Measurements from ENCODE around the gene PIR. TPM values are rescaled to one million over a fixed set of nuclear protein-coding genes. Genes with fewer than 3 reads are reported as not detected.

The PIR gene
- total and polyA plus RNA-seq, 4 donors, result 8.3 to 29.1 (median 13.4) TPM

- H3K4me1 ChIP-seq (ENCODE audit: control insufficient read depth in 5 of 5, insufficient read depth in 5 of 5, low read length in 5 of 5), result peaks cover 0 to 3% (median 0%) of the 10 kb centered on the region in 5 donors
- H3K27ac ChIP-seq (ENCODE audit: low read depth in 1 of 2, low read length in 1 of 2), result no peak overlapping the region
- H3K9me3 ChIP-seq (ENCODE audit: control insufficient read depth in 4 of 4, insufficient read depth in 3 of 4, low read length in 3 of 4), result no peaks in the 10 kb centered on the region
- WGBS, 2 donors, result 39 to 66% methylated on average over 9 of the region's 9 CpGs
- ATAC-seq (ENCODE audit: insufficient read depth, low FRiP score) (no peak), DNase-seq (no peak)
- no peak overlapping the region for H3K9ac ChIP-seq (ENCODE audit: insufficient read depth in 1 of 2, low read length in 2 of 2)
- H3K4me3 ChIP-seq, result no peak overlapping the region
- no peaks in the 10 kb centered on the region for H3K36me3 ChIP-seq (ENCODE audit: control insufficient read depth in 4 of 4, insufficient read depth in 4 of 4, low read length in 4 of 4)
- H3K27me3 ChIP-seq (ENCODE audit: control insufficient read depth in 3 of 3, insufficient read depth in 3 of 3, low read length in 2 of 3), result peaks cover 0 to 31% (median 15%) of the 10 kb centered on the region in 3 donors
- no peak for TF ChIP-seq CTCF (IDR thresholded peaks at IDR 0.05; ENCODE audit: control extremely low read depth, extremely low read depth)
Measured at GRCh38 chrX:15366506-15367352, 126.4 kb downstream of the PIR start.

- H3K9me3 ChIP-seq (ENCODE audit: control insufficient read depth in 4 of 4, insufficient read depth in 3 of 4, low read length in 3 of 4), result peaks cover 0 to 1% (median 0%) of the 10 kb centered on the region in 4 donors
- ATAC-seq (ENCODE audit: insufficient read depth, low FRiP score) (no peak), DNase-seq (no peak)
- H3K4me3 ChIP-seq, result no peak overlapping the region
- TF ChIP-seq CTCF (IDR thresholded peaks at IDR 0.05; ENCODE audit: control extremely low read depth, extremely low read depth), result no peak
- 53 to 84% methylated on average over 2 of the region's 2 CpGs for WGBS, 2 donors
- H3K27me3 ChIP-seq (ENCODE audit: control insufficient read depth in 3 of 3, insufficient read depth in 3 of 3, low read length in 2 of 3), result peaks cover 0 to 26% (median 11%) of the 10 kb centered on the region in 3 donors
- no peaks in the 10 kb centered on the region for H3K4me1 ChIP-seq (ENCODE audit: control insufficient read depth in 5 of 5, insufficient read depth in 5 of 5, low read length in 5 of 5)
- H3K27ac ChIP-seq (ENCODE audit: low read depth in 1 of 2, low read length in 1 of 2), result no peak overlapping the region
- peaks cover 0 to 6% (median under 1%) of the 10 kb centered on the region in 4 donors for H3K36me3 ChIP-seq (ENCODE audit: control insufficient read depth in 4 of 4, insufficient read depth in 4 of 4, low read length in 4 of 4)
- H3K9ac ChIP-seq (ENCODE audit: insufficient read depth in 1 of 2, low read length in 2 of 2), result no peak overlapping the region
Measured at GRCh38 chrX:15359701-15360100, 133.4 kb downstream of the PIR start.

GRCh38 chrX:15358533-15358932 lies 134.6 kb downstream of the PIR start:
- ATAC-seq (ENCODE audit: insufficient read depth, low FRiP score) (no peak), DNase-seq (no peak)
- peaks cover 0 to 6% (median under 1%) of the 10 kb centered on the region in 4 donors for H3K36me3 ChIP-seq (ENCODE audit: control insufficient read depth in 4 of 4, insufficient read depth in 4 of 4, low read length in 4 of 4)
- H3K27ac ChIP-seq (ENCODE audit: low read depth in 1 of 2, low read length in 1 of 2), result no peak overlapping the region
- TF ChIP-seq CTCF (IDR thresholded peaks at IDR 0.05; ENCODE audit: control extremely low read depth, extremely low read depth), result no peak
- H3K9me3 ChIP-seq (ENCODE audit: control insufficient read depth in 4 of 4, insufficient read depth in 3 of 4, low read length in 3 of 4), result peaks cover 0 to 1% (median 0%) of the 10 kb centered on the region in 4 donors
- H3K4me3 ChIP-seq, result no peak overlapping the region
- H3K4me1 ChIP-seq (ENCODE audit: control insufficient read depth in 5 of 5, insufficient read depth in 5 of 5, low read length in 5 of 5), result no peaks in the 10 kb centered on the region
- peaks cover 0 to 31% (median 9%) of the 10 kb centered on the region in 3 donors for H3K27me3 ChIP-seq (ENCODE audit: control insufficient read depth in 3 of 3, insufficient read depth in 3 of 3, low read length in 2 of 3)
- WGBS, 2 donors, result 67 to 78% methylated on average over 2 of the region's 2 CpGs
- H3K9ac ChIP-seq (ENCODE audit: insufficient read depth in 1 of 2, low read length in 2 of 2), result no peak overlapping the region

Measured in lung (tissue), 12 donors.